ENCODE results near the gene CCDC60. TPM values are rescaled to one million over a fixed set of nuclear protein-coding genes. Genes with fewer than 3 reads are reported as not detected.

CCDC60 gene
- polyA plus RNA-seq, 1 experiment, result not detected

DNA sequence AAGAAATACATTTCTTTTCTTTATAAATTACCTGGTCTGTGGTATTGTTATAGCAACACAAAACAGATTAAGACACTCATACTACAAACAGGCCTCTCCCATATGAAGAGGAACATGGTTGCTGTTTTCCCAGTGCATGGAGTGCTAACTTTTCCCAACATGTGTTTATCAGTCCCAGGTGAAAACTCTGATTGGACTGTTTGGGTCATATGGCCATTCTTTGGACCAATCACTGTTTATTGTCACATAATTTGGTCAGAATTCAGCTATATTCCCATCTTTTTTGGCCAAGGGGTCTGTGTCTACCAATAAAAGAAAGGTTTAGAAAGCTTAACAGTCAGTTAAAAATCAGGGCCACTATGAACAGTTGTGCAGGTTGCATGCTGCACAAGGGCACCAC is 35.4 kb upstream of the CCDC60 start:
- Histone ChIP-seq H3K27me3 (ENCODE audit: control insufficient read depth, insufficient read depth, low read length) (no peaks in the 10 kb centered on the region), H3K4me3 (ENCODE audit: low read depth, low read length) (no peak overlapping the region), H3K36me3 (ENCODE audit: control insufficient read depth, insufficient read depth, low read length) (no peaks in the 10 kb centered on the region)
- CTCF ChIA-PET, result no interaction called here
- POLR2A ChIA-PET, result no interaction called here
- DNase-seq (ENCODE audit: low read depth), result no peak
- TF ChIP-seq, protein P1, sequence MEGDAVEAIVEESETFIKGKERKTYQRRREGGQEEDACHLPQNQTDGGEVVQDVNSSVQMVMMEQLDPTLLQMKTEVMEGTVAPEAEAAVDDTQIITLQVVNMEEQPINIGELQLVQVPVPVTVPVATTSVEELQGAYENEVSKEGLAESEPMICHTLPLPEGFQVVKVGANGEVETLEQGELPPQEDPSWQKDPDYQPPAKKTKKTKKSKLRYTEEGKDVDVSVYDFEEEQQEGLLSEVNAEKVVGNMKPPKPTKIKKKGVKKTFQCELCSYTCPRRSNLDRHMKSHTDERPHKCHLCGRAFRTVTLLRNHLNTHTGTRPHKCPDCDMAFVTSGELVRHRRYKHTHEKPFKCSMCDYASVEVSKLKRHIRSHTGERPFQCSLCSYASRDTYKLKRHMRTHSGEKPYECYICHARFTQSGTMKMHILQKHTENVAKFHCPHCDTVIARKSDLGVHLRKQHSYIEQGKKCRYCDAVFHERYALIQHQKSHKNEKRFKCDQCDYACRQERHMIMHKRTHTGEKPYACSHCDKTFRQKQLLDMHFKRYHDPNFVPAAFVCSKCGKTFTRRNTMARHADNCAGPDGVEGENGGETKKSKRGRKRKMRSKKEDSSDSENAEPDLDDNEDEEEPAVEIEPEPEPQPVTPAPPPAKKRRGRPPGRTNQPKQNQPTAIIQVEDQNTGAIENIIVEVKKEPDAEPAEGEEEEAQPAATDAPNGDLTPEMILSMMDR (IDR thresholded peaks at IDR 0.05; ENCODE audit: insufficient read depth, low read depth, low read length), result no peak

DNA sequence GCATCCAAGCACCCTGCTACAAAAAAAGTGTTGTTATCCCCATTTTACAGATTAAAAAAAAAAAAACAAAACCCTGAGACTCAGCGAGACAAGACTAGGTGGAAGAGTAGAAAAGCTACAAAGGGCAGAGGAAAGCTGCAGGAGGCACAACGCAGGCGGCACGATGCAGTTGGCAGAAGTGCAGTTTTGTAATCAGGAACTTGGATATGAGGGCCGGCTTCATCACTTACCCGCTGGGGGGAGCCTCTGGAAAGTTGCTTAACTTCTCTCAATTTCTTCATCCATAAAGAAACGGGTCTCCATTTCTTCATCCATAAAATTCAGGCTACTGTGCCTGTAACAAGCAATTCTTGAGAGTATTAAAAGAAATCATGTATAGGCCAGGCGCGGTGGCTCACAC is 33.1 kb upstream of the CCDC60 start:
- no peaks in the 10 kb centered on the region for H3K27me3 ChIP-seq (ENCODE audit: control insufficient read depth, insufficient read depth, low read length)
- DNase-seq (ENCODE audit: low read depth), result no peak
- POLR2A ChIA-PET, result no interaction called here
- no peaks in the 10 kb centered on the region for H3K36me3 ChIP-seq (ENCODE audit: control insufficient read depth, insufficient read depth, low read length)
- CTCF ChIA-PET, result no interaction called here
- no peak overlapping the region for H3K4me3 ChIP-seq (ENCODE audit: low read depth, low read length)
- TF ChIP-seq, protein P1 (IDR thresholded peaks at IDR 0.05; ENCODE audit: insufficient read depth, low read depth, low read length), result no peak

DNA sequence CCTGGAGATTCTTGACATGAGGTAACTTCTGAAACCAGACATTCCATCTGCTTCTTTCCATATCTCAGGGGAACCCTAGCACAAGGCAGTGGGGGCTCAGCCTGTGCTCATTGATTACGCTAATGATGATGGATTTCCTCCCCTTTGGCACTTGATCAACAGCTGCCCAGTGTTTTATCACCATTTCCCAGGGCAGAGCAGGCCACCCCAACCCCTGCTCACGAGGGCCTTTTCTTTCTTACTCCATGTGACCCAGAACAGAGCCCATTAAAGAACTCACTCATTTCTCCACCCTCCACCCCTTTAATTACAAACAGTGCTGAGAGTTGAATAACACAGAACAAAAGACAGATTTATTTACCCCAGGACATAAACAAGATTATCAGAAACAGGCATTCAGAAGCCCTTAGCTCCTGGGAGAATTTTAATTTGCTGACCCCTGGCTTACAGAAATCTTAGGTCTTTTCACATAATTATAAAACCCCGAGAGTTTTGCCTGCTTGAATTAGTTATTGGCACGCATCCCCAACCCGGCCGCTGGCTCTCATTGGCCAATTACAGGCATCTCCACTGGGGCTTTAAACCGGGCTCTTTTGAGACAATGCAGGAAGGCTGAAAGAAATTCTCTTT is 32.0 kb upstream of the CCDC60 start:
- ChIA-PET POLR2A (no interaction called here), CTCF (no interaction called here)
- TF ChIP-seq, protein P1 (IDR thresholded peaks at IDR 0.05; ENCODE audit: insufficient read depth, low read depth, low read length), result no peak
- no peak for DNase-seq (ENCODE audit: low read depth)
- H3K4me3 ChIP-seq (ENCODE audit: low read depth, low read length), result no peak overlapping the region
- H3K27me3 ChIP-seq (ENCODE audit: control insufficient read depth, insufficient read depth, low read length), result no peaks in the 10 kb centered on the region
- H3K36me3 ChIP-seq (ENCODE audit: control insufficient read depth, insufficient read depth, low read length), result no peaks in the 10 kb centered on the region

DNA sequence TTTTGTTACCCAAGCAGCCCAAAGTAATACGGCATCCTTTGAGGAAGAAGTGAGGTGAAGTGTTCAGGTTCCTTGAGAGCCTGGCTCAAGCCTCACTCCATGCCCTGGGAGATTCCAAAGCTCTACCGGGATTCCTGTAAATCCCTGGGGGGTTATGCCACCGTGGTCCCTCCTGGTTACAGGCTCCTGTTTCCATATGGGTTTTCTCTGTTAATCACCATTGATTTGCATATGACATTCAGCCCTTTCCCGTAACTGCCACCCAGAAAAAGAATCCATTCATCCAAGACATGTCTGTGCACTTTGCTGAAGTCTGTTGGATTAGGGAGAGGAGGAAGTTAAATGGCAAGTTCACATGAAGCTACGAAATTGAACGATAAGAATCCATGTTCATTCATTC is 27.9 kb upstream of the CCDC60 start:
- POLR2A ChIA-PET, result no interaction called here
- TF ChIP-seq, protein P1 (IDR thresholded peaks at IDR 0.05; ENCODE audit: insufficient read depth, low read depth, low read length), result no peak
- Histone ChIP-seq H3K27me3 (ENCODE audit: control insufficient read depth, insufficient read depth, low read length) (no peaks in the 10 kb centered on the region), H3K36me3 (ENCODE audit: control insufficient read depth, insufficient read depth, low read length) (no peaks in the 10 kb centered on the region), H3K4me3 (ENCODE audit: low read depth, low read length) (no peak overlapping the region)
- no peak for DNase-seq (ENCODE audit: low read depth)
- CTCF ChIA-PET, result no interaction called here

DNA sequence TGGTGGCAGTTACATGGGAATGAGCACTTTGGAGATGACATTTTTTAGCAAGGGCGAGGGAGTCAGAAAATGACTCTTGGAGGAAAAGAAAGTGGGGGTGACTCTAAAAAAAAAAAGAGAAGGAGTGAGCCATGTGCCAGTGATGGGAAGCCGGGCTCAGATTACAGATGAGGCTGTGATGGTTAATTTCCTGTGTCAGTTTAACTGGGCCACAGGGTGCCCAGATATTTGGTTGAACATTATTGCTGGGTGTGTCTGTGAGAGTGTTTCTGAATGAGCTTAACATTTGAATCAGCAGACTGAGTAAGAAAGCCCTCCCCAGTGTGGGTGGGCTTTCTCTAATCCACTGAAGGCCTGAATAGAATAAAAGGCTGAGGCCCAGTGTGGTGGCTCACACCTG is 26.8 kb upstream of the CCDC60 start:
- Histone ChIP-seq H3K4me3 (ENCODE audit: low read depth, low read length) (no peak overlapping the region), H3K36me3 (ENCODE audit: control insufficient read depth, insufficient read depth, low read length) (no peaks in the 10 kb centered on the region), H3K27me3 (ENCODE audit: control insufficient read depth, insufficient read depth, low read length) (no peaks in the 10 kb centered on the region)
- CTCF ChIA-PET, result no interaction called here
- POLR2A ChIA-PET, result no interaction called here
- TF ChIP-seq, protein P1 (IDR thresholded peaks at IDR 0.05; ENCODE audit: insufficient read depth, low read depth, low read length), result no peak
- DNase-seq (ENCODE audit: low read depth), result no peak
